Measurements from ENCODE around the gene ACOX1. TPM values are rescaled to one million over a fixed set of nuclear protein-coding genes. Genes with fewer than 3 reads are reported as not detected.

ACOX1 gene
- total and polyA plus RNA-seq, 2 donors from 2014 or later = 24.7 to 60.6 TPM

DNA sequence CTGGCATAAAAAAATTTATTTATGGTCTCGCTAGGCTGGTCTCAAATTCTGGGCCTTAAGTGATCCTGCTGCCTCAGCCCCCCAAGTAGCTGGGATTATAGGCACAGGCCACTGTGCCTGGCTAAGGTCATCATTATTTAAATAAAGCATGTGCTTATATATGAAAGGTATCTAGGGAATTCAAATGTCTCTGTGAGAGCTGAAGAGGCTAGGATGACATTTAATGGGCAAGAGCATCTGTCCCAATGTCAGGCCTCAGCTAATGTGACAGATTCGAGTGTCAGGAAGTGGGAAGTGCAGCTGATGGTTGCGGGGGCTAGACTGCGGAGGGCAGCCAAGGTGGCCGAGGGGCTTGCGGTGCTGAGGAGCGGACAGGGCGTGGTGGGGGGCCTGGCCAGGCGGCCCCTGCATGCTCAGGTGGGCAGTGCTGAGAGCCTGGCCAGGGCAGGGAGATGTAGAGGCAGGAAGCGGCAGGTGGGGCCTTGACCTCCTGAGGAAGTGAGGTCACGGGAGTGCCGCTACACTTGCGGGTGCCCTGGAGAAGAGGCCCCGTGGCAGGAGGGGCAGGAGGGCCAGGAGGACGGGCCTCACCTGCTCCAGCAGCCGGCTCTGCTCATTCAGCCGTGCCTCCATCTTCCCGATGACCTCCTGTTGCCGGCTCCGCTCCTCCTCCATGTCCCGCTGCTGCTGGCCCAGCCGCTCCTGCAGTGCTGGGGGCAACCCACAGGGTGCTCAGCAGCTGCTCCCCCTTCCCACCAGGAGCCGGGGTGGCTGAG is 61.6 kb downstream of the ACOX1 start:
- TF ChIP-seq, protein P1, sequence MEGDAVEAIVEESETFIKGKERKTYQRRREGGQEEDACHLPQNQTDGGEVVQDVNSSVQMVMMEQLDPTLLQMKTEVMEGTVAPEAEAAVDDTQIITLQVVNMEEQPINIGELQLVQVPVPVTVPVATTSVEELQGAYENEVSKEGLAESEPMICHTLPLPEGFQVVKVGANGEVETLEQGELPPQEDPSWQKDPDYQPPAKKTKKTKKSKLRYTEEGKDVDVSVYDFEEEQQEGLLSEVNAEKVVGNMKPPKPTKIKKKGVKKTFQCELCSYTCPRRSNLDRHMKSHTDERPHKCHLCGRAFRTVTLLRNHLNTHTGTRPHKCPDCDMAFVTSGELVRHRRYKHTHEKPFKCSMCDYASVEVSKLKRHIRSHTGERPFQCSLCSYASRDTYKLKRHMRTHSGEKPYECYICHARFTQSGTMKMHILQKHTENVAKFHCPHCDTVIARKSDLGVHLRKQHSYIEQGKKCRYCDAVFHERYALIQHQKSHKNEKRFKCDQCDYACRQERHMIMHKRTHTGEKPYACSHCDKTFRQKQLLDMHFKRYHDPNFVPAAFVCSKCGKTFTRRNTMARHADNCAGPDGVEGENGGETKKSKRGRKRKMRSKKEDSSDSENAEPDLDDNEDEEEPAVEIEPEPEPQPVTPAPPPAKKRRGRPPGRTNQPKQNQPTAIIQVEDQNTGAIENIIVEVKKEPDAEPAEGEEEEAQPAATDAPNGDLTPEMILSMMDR (IDR thresholded peaks at IDR 0.05; ENCODE audit: borderline replicate concordance, extremely low read depth, insufficient read depth) = no peak
- H3K36me3 ChIP-seq (ENCODE audit: control insufficient read depth in 2 of 3, insufficient read depth in 3 of 3, low read length in 3 of 3) = no peaks in the 10 kb centered on the region
- DNase-seq = no peak
- intact Hi-C loops (cut with DNase I) = loop anchor here (10.0 kb wide), 1 partner anchor 87 kb away; the partner anchor contains the start of gene CDK3
- no peak overlapping the region for H3K27ac ChIP-seq (ENCODE audit: low read depth in 2 of 2, low read length in 2 of 2)
- H3K4me1 ChIP-seq (ENCODE audit: control insufficient read depth in 2 of 3, insufficient read depth in 2 of 3, low read depth in 1 of 3, low read length in 3 of 3) = peaks cover 0 to 5% (median 0%) of the 10 kb centered on the region in 3 donors
- no peak overlapping the region for H3K9ac ChIP-seq (ENCODE audit: low read length in 3 of 3)
- no peaks in the 10 kb centered on the region for H3K9me3 ChIP-seq (ENCODE audit: control insufficient read depth in 2 of 3, insufficient read depth in 1 of 3, low read length in 3 of 3)
- FAIRE-seq = no peak
- H3K27me3 ChIP-seq (ENCODE audit: control insufficient read depth, insufficient read depth, low read length) = no peaks in the 10 kb centered on the region
- no peak overlapping the region for H3K4me3 ChIP-seq (ENCODE audit: low read length in 3 of 3)

DNA sequence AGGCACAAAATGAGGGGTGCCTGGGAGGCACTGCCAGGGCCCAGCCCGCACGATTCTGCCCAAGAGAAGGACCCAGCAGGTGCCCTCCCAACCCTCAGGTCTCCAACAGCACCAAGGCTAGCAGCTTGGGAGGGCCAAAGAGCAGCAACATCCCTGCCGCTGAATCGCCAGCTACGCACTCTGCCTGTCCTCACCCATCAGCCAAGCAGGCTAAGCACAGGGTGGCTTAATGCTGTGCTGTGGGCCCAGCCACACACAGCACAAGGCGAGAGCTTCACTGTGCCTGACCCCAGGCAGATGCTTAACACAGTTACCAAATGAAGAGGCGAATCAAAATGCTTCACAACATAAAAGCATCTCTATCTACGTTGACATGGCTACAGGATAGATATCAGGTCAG is 63.7 kb downstream of the ACOX1 start:
- no peak for DNase-seq
- H3K9me3 ChIP-seq (ENCODE audit: control insufficient read depth in 2 of 3, insufficient read depth in 1 of 3, low read length in 3 of 3) = no peaks in the 10 kb centered on the region
- TF ChIP-seq, protein P1 (IDR thresholded peaks at IDR 0.05; ENCODE audit: borderline replicate concordance, extremely low read depth, insufficient read depth) = no peak
- no peak for FAIRE-seq
- H3K27me3 ChIP-seq (ENCODE audit: control insufficient read depth, insufficient read depth, low read length) = no peaks in the 10 kb centered on the region
- H3K4me1 ChIP-seq (ENCODE audit: control insufficient read depth in 2 of 3, insufficient read depth in 2 of 3, low read depth in 1 of 3, low read length in 3 of 3) = no peaks in the 10 kb centered on the region
- H3K36me3 ChIP-seq (ENCODE audit: control insufficient read depth in 2 of 3, insufficient read depth in 3 of 3, low read length in 3 of 3) = peaks cover 0 to 3% (median 0%) of the 10 kb centered on the region in 3 donors
- intact Hi-C loops (cut with DNase I) = loop anchor here (10.0 kb wide), 1 partner anchor 90 kb away; the partner anchor contains the start of gene CDK3
- no peak overlapping the region for H3K4me3 ChIP-seq (ENCODE audit: low read length in 3 of 3)
- H3K27ac ChIP-seq (ENCODE audit: low read depth in 2 of 2, low read length in 2 of 2) = no peak overlapping the region
- no peak overlapping the region for H3K9ac ChIP-seq (ENCODE audit: low read length in 3 of 3)

DNA sequence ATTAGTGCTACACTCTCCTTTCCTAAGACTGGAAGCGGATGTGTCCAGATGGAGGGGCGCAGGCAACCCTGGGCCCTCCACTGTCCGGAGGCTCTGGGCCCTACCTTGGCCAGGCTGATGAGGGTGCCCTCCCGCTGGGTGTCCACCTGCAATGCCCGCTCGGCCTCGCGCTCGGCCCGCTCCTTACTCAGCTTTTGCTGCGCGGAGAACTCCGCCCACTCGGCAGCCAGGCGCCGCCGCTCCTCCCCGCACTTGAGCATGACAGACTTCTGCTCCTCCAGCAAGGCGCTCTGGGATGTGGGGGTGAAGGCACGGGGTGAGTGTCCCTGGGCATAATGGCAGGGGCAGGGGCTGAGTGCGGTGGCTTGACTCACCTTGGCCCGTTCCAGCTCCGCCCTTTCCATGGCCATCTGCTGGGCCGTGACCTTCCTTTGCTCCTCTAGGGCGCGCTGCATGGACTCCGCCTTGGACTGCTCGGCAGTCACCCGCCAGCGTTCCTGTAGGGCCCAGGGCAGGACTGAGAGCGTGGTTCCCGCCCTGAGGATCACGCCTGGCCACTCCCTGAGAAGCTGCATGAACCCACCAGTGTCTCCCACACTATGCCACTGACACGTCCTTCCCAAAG is 64.2 kb downstream of the ACOX1 start:
- H3K27me3 ChIP-seq (ENCODE audit: control insufficient read depth, insufficient read depth, low read length) = no peaks in the 10 kb centered on the region
- H3K36me3 ChIP-seq (ENCODE audit: control insufficient read depth in 2 of 3, insufficient read depth in 3 of 3, low read length in 3 of 3) = peaks cover 0 to 3% (median 0%) of the 10 kb centered on the region in 3 donors
- H3K27ac ChIP-seq (ENCODE audit: low read depth in 2 of 2, low read length in 2 of 2) = no peak overlapping the region
- no peaks in the 10 kb centered on the region for H3K9me3 ChIP-seq (ENCODE audit: control insufficient read depth in 2 of 3, insufficient read depth in 1 of 3, low read length in 3 of 3)
- intact Hi-C loops (cut with DNase I) = loop anchor here (10.0 kb wide), 1 partner anchor 90 kb away; the partner anchor contains the start of gene CDK3
- DNase-seq = no peak
- FAIRE-seq = no peak
- H3K9ac ChIP-seq (ENCODE audit: low read length in 3 of 3) = no peak overlapping the region
- TF ChIP-seq, protein P1 (IDR thresholded peaks at IDR 0.05; ENCODE audit: borderline replicate concordance, extremely low read depth, insufficient read depth) = no peak
- no peak overlapping the region for H3K4me3 ChIP-seq (ENCODE audit: low read length in 3 of 3)
- no peaks in the 10 kb centered on the region for H3K4me1 ChIP-seq (ENCODE audit: control insufficient read depth in 2 of 3, insufficient read depth in 2 of 3, low read depth in 1 of 3, low read length in 3 of 3)
